GM12873 (cell line): ENCODE measurements around the gene RAB35.

Experiments
- TF ChIP-seq, protein P1 (sequence below): IDR thresholded peaks from 2 replicates; pipeline ENCODE4 v1.5.1; 2012; ENCODE audit warnings: low read depth, mild to moderate bottlenecking, moderate library complexity, low read length, control low read depth; ENCODE audit not compliant: insufficient read depth; ENCODE audit errors: missing control alignments

Gene RAB35

DNA sequence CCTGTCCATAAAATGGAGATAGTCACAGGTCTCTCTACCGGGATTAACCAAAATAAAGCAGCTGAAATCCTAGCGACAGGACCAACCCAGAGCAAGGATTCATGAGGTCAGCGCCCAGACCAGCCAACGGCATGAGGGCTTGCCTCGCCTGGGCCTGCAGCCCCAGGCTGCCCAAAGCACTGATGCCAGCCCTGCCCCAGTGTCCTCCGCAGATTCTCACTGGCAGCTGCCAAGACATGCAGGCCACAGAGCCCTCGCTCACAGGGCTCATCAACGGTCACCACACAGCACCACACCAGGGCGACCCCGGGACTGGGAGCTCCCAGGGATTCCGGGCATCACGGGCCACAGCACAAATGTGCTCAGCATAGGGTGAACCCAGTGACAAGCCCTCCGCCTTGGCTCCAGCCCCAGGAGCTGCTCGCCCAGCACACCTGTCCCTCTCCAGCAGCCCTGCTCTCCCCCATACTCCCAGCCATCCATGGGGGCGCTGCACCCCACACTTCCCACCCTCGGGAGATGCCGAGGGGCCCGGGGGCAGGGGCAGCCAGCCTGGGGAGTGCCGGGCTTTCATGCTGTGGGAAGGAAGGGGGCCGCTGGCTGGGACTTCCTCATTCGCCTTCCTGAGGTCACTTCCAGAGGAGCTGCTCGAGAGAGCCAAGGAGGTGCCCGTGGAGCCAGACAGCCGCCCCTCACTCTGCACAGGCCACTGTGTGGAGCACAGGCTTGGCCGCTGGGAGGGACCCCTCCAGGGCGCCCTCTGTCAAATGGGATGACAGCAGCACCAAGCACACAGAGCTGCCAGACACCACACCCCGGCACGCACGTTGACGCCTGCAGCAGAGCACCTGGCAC lies 14.1 kb downstream of the RAB35 start:
- TF ChIP-seq, protein P1, sequence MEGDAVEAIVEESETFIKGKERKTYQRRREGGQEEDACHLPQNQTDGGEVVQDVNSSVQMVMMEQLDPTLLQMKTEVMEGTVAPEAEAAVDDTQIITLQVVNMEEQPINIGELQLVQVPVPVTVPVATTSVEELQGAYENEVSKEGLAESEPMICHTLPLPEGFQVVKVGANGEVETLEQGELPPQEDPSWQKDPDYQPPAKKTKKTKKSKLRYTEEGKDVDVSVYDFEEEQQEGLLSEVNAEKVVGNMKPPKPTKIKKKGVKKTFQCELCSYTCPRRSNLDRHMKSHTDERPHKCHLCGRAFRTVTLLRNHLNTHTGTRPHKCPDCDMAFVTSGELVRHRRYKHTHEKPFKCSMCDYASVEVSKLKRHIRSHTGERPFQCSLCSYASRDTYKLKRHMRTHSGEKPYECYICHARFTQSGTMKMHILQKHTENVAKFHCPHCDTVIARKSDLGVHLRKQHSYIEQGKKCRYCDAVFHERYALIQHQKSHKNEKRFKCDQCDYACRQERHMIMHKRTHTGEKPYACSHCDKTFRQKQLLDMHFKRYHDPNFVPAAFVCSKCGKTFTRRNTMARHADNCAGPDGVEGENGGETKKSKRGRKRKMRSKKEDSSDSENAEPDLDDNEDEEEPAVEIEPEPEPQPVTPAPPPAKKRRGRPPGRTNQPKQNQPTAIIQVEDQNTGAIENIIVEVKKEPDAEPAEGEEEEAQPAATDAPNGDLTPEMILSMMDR = no peak

DNA sequence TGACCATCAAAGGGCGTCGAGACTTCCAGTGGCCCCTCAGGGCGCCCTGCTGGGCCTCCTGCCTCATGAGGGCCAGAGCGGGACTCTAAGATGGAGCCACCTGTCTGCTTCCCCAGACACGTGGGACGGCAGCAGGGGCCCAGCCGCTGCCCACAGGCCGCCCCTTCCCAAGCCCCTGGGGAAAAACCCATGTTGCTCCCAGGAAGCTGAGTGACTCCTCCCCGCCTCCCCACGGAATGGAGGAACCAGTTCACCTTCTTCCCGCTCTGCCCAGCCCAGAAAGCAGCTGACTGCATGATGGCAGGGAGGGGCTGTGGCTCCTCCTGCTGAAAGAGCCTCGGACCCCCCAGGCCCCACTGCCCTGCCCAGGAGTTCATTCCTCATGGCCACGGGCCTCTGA lies 14.9 kb downstream of the RAB35 start:
- TF ChIP-seq, protein P1 = no peak

DNA sequence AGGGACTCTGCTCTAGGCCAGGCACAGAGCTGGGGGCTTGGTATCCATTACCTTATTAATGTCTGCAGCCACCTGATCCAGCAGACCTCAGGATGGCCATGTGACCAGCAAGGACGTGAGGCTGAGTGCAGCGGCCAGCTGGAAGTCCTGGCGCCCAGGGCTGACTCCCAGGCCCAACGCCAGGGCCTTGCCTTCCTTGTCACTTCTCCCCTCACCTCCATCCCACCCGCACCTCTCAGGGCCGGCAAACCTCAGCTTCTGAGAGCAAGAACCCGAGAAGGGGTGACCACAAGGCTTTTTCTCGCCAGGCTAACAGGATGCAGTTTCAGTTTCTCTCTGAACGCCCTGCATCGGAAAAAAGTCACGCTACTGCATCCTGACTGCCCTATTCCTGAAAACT lies 15.4 kb downstream of the RAB35 start:
- TF ChIP-seq, protein P1 = no peak

- TF ChIP-seq, protein P1 = no peak
Observed at GRCh38 chr12:120100630-120101029, 15.9 kb downstream of the RAB35 start.

DNA sequence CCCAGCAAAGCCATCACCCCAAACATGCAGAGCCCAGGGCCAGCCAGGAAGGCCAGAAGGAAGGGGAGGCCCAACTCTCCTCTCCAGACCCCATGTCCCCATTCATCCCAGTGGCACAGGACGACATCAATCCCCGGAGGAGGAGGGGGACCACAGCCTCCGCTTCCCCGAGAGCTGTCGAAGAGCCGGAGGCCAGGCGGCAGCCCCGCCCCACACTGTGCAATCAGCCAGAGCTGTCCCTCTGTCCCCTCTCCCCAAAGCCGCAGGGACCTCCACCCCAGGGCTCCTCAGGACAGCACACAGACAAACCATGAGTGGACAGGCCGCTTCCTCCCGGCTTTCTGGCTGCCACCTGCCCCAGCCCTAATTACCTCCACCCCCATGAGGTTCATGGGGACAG lies 16.8 kb downstream of the RAB35 start:
- TF ChIP-seq, protein P1 = no peak

DNA sequence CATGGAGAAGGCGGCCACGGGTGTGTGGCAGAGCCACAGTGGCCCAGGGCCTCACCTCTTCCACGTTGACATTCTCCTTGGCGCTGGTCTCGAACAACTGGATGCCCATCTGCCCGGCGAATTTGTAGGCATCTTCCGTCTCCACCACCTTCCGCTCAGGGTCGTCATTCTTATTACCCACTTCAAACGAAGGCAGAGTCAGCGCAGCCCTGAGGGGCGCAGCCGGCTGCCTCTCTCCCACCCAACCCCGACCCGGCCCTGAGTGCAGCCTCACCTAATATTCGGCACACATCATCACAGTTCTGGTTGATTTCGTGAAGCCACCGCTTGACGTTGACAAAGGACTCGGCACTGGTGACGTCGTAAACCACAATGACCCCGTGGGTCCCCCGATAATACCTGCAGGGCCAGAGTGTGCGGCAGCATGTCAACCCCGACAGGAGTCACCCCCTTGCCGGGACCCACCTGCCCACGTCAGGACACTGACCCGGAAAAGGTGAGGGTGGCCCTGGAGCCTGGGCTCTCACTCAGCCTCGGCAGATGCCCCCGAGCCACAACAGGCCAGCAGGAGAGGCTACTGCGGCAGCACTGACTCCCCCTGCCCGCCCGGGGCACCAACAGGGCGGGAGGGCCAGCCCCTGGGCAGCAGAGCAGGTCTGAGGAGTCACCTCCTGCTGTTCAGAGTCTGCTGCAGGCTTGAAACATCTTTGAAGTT lies 17.6 kb downstream of the RAB35 start:
- TF ChIP-seq, protein P1 = no peak

DNA sequence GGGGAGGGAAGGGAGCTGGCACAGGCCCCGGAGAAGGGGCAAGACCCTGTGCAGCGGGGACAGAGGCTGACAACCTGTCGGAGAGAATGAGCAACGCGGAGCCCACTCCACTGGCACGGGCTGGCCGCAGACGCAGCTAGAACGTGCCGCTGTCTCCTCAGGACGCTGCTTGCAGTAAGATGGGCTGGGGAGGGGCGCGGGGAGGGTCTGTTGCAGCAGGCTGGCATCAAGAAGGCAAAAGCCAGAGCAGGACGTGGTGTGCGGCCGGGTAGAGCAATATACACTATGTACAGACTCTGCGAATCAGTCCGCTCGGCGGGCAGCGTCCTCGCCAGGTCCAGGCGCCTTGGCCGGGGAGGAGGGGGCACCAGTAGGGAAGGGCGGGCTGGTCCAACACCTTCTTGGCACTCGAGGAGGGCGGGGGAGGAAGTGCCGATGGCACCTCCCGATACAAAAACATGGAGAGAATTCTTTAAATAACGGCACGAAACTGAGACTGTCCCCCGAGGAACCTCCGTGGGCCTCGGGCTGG lies 19.8 kb downstream of the RAB35 start:
- TF ChIP-seq, protein P1 = no peak
